Measurements from ENCODE around the gene OSBPL10.
"Not testable (repeated sequence)": the region's sequence is repeated elsewhere in the genome, so short reads cannot be mapped to it uniquely, and the experiment has no call there.

Gene OSBPL10

DNA sequence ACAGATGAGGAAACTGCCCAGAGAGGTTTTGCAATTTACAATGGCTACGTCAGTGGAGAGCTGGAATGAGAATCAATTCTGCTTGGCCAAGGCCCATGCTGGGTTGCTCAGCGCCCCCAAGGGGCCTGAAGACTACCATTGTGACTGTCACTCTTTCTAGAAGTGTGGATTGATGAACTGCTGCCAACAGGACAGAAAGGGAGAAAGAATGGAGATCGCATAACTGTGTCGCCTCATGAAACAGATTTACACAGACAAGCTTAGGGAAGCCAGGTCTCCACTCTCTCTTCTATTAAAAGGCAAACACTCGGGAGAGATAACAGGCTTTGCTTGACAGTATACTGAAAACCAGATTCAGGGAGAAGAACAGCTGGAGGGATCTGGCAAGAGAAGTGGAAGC is 288.3 kb downstream of the OSBPL10 start:
- DNase-seq: no peak

- DNase-seq: no peak
Observed at GRCh38 chr3:31690771-31691170, 290.3 kb downstream of the OSBPL10 start.

- DNase-seq: not testable (repeated sequence)
Observed at GRCh38 chr3:31689523-31689922, 291.5 kb downstream of the OSBPL10 start.

DNA sequence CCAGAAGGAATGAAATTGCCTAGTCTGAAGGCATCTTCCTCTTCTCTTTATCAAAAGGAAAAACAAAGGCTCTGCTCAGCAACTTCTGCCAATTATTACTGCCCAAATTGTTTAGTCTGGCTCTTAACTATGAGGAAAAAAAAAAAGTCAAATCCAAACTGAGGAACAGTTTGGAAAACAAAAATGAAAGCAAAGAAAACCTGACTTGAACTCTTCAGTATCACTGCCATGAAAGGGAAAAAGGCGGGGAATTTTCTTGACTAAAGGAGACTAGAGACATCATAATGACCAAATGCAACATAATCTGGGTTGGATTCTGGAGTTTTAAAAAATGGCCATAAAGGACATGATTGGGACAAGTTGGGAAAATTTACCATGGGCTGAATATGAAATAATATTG is 292.1 kb downstream of the OSBPL10 start:
- DNase-seq: no peak

DNA sequence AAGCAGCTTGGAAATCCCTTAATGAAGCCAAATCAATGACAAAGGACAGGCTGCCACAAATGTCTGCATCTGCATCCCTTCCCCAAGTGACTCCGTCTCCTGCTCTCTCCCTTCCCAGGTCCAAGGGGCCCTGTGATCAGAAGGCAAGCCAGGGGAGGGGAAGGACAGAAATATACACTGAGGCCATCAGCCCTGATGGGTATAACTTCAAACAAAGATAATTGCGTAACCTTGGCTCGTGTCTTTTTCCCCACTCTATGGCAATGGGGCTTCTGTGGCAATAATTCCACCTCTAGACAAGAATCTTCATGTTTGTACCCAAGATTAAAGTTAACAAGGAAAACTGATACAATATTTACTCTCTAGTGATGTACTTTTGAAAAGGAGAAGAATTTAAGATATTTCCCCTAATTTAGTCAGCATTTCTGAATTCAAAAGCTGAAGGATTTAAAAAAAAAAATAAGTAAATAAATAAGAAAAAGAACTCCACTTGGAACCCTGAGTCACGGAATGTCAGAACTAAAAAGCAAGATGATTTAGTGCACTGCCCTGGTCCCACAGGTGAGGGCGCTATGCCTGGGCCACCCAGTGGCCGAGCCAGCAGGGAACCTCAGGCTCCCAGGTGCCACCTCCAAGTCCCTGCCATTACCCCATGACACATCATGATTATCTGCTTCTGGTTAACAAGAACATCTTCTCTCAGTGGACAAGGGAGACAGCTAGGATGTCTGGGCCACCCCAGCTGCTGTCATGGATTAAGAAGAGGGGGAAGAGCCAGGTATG is 293.9 kb downstream of the OSBPL10 start:
- no peak for DNase-seq

- DNase-seq: no peak
Observed at GRCh38 chr3:31680072-31680870, 300.8 kb downstream of the OSBPL10 start.

DNA sequence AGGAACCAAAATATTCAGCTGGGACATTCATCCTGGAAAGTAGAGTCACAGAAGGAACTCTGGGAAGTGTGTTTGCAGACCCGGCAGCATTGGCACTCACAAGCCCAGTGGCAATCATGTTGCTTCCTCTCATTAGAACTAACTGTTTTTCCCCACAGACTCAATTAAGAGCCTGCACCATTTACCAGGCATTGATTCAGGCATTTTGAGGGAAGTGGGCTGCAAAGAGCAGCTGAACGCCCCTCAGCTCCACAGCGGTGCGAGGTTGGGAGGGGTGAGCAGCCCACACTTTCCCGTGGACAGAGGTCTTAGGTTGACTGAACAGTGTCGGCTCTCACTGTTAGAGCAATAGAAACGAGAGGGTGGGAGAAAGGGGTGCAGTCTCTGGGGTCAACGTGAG is 304.5 kb downstream of the OSBPL10 start:
- no peak for DNase-seq

DNA sequence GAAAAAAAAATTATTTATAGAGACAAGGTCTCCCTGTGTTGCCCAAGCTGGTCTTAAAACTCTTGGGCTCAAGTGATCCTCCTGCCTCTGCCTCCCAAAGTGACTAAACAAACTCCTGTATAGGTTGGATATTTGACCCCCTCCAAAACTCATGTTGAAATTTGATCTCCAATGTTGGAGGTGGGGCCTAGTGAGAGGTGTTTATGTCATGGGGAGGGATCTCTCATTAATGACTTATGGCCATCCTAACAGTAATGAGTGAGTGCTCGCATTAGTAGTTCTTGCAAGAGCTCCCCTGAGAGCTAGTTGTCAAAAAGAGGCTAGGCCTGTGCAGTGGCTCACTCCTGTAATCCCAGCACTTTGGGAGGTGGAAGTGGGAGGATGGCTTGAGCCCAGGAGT is 307.1 kb downstream of the OSBPL10 start:
- DNase-seq: no peak

- DNase-seq: no peak
Observed at GRCh38 chr3:31671976-31672375, 309.1 kb downstream of the OSBPL10 start.

DNA sequence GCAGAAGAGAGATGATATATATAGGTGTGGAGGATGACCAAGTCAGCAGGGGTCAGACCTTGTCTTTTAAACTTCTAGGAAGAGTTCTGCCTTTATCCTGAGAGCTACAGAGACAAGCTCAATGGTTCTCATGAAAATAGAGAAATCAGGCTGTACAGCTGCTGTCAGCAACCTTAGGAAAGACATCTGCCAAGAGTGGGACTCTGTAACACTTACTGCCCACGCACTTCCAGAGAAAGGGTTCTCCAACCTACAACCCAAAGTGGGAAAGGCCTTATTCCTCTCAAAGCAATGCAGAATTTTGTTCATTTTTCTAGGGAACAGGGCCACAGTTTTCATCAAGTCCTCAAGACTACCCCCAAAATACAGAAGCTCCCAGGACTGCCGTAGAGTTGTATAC is 309.6 kb downstream of the OSBPL10 start:
- no peak for DNase-seq

DNA sequence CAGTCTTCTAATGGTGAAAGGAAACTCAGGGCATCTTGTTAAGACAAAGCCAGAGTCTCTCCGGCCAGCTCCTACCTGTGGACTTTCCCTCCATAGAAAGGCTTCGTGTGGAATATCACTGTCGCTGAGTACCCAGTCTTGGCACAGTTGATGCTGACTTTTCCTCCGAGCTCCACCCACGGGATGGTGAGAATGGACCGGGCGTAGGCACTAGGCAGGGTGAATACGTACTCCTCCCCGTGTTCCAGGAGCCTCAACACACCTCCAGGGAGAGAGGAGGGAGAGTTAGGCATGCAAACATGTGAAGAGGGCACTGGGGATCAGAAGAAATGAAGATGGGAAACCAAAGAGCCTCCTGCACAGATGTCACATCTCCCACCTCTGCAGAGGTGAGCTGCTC is 310.3 kb downstream of the OSBPL10 start:
- no peak for DNase-seq

- no peak for DNase-seq
Observed at GRCh38 chr3:31670136-31670535, 310.9 kb downstream of the OSBPL10 start.

GRCh38 chr3:31668242-31668641 is 312.8 kb downstream of the OSBPL10 start:
- DNase-seq: no peak

DNA sequence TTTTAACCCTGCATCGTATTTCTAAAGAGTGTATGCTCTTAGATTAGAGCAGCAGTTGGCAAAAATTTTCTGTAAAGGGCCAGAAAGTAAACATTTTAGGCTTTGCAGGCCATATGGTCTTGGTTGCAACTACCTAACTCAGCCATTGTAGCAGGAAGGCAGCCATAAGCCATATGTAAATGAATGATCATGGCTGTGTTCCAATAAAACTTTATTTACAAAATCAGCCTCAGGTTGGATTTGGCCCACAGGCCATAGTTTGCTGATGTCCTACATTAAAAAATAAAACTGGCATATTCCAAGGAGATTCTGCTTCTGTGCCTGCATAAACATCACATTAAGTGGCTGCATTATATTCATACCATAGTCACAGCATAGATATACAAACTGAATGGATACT is 313.5 kb downstream of the OSBPL10 start:
- DNase-seq: no peak

- DNase-seq: no peak
Observed at GRCh38 chr3:31664031-31664430, 317.0 kb downstream of the OSBPL10 start.

DNA sequence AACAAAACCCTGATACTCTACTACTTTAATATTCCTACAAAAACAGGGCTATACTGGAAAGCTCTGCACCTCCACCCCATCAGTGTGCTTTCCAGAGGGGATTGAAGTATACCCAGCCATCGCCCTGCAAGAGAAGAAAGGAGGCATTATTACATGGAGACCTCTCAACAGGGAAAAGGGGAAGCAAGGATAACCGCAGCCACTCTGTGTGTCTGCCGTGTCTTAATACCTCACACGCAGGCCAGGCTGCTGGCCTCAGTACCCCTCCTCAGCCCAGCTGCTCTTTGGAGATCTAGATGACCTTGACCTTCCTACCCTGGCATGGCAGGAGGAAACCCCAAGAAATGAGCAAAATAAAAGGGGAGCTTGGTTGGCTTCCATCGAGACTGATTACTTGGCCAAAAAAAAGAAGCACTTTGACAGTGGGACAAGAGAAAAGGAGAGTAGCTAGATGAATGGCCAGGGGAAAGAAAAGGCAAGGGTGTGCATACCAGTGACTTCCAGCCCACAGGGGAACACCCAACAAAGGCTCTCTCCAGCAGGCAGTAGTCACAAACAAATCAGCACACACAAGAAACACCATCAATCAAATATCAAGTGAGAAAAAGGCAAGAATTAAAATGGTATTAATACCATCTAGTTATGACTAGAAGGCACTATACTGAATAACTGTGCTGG is 318.9 kb downstream of the OSBPL10 start:
- no peak for DNase-seq

DNA sequence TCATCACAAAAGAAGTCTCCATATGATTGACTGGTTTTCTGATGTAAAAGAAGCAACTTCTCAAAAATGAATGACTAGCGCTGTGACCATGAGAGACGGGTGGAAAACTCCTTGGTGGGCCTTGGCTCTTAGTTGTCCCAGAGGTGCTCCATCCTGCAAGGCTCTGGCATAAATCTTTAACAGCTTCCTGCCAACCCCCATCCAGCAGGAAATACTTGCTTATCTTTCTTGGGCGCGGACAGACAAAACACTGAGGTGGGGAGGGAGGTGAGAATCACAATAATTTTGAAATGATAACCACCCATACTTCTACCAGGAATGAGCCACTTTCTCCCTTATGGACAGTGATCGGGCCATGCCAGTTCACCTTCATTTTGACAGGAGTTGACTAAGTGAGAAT is 319.8 kb downstream of the OSBPL10 start:
- no peak for DNase-seq

DNA sequence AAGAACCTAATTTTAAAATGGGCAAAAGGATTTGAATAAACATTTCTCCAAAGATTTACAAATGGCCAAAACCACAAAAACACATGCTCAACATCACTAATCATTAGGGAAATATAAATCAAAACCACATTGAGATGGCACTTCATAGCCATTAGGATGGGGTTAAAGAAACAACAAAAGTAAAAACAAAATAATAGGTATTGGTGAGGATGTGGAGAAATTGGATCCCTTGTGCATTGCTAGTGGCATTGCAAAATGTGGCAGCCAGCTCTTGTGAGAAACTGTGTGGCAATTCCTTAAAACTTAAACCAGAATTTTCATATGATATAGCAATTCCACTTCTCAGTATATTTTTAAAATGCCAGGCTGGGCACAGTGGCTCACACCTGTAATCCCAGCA is 321.8 kb downstream of the OSBPL10 start:
- no peak for DNase-seq

- DNase-seq: no peak
Observed at GRCh38 chr3:31654998-31655397, 326.1 kb downstream of the OSBPL10 start.

GRCh38 chr3:31653464-31653863 is 327.6 kb downstream of the OSBPL10 start:
- DNase-seq: no peak

DNA sequence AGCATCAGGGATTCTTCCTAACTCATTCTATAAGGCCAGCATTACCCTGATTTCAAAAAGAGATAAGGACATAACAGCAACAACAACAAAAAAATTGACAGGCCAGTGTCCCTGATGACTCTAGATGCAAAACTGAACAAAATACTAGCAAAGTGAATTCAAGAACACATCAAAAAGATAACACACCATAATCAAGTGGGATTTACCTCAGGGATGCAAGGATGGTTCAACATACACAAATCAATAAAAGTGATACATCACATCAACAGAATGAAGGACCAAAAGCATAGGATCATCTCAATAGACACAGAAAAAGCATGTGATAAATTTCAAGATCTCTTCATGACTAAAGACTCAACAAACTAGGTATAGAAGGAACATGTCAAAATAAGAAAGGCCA is 328.8 kb downstream of the OSBPL10 start:
- DNase-seq: no peak

GRCh38 chr3:31648286-31648968 is 332.6 kb downstream of the OSBPL10 start:
- DNase-seq: no peak

DNA sequence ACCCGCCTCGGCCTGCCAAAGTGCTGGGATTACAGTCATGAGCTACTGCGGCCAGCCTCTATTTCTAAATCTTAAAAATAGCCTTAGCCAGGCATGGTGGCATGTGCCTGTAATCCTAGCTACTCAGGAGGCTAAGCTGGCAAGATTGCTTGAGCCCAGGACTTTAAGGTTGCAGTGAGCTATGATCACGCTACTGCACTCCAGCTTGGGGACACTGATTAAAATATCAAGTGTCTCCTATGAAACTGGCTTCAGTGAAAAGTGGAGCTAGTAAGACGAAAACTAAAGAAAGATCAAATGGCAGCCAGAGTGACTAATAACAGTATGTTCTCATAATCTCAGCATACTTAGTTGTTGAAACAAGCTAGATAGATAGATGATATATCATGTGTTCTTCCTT is 335.8 kb downstream of the OSBPL10 start:
- DNase-seq: no peak
